GM12892 (cell line): ENCODE results near the gene WASF3.

Experiments
- POLR2A ChIP-seq: IDR thresholded peaks from 2 replicates; pipeline ENCODE4 v1.6.1; 2011; ENCODE audit warnings: low read depth, low read length, control low read depth
- POLR2AphosphoS5 ChIP-seq: IDR thresholded peaks from 2 replicates; pipeline ENCODE4 v1.6.1; 2011; ENCODE audit warnings: low read depth, low read length, control low read depth
- TAF1 ChIP-seq: IDR thresholded peaks from 2 replicates; pipeline ENCODE4 v1.6.1; 2011; ENCODE audit warnings: low read depth, mild to moderate bottlenecking, control low read depth, low read length, borderline replicate concordance

DNA sequence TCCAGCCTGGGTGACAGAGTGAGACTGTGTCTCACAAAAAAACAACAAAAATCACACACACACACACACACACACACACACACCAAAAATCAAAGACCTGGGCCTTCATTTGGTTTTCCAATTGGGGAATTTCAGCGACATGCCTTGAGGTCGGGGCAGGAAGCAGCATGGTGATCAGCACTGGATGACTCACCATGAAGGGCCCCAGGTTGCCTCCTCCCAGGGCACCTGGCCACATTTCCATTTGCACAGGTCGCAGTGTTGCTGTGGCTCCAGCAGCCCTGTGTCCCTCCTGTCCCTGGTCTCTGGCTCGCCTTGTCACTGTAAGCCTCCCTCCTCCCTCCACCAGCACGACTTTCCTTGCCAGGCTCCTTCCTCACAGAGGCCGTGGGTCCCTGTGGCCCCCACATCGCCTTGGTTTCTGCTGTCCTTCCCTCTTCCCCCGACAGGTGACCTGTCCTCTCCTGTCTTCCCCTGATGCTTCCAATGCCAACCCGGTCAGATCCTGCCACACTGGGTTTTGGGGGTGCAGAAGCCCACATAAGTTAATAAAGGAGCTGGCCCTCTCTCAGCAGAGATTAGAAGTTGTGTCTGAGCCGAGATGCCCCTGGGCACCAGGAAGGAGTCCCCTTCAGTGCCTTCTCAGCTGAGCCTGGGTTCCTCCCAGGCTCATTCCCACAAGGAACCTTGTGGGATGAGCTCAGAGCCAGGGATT, 136.4 kb downstream of the WASF3 start:
- TF ChIP-seq POLR2A (no peak), POLR2AphosphoS5 (no peak), TAF1 (no peak)
